GM10847 (cell line): ENCODE results near the gene RSRC1.

Experiments
- POLR2A ChIP-seq: IDR thresholded peaks from 2 replicates; pipeline ENCODE4 v1.6.1; 2011; ENCODE audit not compliant: insufficient read length; ENCODE audit errors: extremely low read depth

RSRC1 gene

DNA sequence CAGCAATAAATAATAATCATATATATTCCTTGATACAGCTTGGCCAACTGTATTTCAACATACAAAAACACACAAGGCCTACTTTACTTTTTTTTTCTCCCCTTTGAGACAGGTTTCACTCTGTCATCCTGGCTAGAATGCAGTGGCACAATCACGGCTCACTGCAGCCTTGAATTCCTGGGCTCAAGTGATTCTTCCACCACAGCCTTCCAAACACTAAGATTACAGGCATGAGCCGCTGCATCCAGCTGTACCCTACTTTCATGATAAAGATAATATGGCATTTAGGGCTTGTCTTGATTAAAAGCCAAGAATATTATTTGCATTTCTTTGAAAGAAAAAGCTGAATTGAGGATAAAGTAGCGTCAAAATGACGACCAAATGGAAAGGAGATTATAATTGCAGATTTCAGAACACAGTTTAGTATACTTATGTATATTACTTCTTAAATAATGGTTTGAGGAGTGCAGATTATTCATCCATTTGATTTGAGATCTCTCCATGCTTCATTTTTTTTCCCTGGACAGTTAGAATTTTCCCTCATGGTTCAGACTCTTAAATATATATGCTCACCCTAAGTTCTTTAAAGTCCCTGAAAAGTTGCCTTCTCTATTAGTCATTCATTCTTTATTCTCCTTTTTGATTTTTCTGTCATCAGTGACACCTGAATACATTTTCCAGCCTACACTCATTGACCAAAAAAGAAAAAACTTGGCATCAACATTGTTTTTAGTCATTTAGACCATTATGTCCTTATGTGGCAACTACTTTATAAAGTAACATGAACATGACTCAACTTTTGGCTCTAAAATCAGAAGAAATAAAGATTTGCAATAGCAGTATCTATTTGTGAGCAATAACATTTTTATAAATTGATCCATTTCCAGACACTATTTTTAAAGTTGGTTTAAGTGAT lies 412.6 kb downstream of the RSRC1 start:
- TF ChIP-seq POLR2A: no peak

DNA sequence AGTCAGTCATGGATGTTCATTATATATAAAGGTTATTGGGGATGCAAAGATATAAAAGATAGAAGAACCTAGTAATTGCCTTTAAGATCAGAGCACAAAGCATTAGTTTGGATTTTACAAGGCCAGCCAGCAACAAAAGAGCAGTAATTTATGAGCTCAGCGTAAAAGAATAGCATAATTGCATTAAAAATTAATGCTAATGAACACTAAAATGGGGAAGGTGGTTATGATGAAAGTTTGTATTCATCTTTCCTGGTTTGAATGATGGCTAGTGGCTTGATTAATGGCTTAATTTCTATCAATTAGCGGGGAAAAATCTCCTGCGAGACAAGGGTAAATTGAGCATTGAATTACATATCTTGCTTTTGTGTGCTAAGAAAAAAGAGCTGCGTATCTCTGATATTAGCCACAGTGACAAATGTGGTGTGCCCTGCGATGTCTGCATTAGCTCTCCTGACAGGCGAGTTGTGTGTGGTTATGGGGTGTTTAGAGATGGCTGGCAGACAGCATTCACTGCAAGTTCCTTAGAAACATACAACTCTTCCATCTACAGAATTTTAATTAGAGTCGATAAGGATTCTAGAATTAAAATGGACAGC lies 418.3 kb downstream of the RSRC1 start:
- TF ChIP-seq POLR2A: no peak

DNA sequence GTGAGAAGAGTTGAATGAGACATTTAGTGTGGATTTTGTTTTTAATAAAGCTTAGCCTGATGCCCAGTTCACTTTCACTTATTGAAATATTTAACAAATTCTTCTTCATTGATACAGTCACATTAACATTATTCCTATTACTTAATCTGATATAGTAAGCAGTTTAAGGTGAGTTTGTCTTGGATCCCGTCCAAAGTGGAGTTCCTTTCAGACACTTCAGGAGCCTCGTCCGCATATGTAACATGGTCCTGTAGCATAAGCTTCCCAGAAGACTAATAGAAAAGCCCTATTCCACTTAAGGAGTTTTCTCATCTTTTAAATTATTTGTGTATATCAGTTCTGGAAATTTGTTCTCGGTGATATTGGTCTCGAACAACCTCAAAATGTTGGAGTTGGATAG lies 421.4 kb downstream of the RSRC1 start:
- no peak for TF ChIP-seq POLR2A

DNA sequence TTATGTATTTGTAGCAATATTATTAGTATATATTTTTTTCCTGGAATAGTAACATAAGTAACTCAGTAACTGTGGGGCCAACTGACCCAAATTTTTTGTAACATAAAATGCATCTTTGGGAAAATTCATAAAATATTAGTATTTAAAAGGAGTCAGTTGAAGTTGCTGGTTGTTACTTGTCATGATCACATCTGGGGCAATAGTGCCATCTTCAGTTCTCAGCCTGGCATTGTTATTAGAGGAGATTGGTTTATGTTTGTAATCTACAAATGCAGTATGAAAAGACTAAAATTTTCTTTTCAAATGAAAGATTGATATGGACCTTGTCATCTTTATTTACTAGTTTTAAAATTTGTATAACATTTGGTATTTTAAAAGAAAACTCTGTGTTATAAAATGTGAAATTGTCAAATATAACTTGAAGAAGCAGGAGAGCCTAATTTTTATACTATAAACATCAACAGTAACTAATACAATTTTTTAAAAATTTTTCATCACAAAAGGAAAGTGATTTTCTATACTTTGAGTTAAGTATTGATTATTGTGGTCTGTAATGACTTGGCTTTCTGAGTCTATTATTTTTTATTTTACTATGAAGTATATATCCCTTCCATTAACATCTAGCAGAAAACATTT lies 422.3 kb downstream of the RSRC1 start:
- no peak for TF ChIP-seq POLR2A

DNA sequence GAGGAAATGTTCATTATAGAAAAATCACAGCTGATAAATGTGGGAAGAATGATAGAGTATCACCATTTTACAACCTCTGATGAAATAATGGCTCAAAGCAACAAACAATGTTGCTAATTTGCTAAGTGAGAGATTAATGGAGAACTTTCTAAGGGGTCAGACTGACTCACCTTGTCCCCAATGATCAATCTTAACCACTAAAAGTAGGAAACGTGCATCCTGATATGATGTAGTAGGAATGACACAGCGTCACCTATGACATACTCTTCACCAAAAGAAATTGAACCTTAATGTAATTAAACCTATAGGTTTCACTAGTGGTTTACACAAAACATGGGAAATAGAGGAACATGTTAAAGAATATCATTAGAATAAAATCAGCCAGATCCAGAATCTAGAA lies 426.0 kb downstream of the RSRC1 start:
- TF ChIP-seq POLR2A: no peak

DNA sequence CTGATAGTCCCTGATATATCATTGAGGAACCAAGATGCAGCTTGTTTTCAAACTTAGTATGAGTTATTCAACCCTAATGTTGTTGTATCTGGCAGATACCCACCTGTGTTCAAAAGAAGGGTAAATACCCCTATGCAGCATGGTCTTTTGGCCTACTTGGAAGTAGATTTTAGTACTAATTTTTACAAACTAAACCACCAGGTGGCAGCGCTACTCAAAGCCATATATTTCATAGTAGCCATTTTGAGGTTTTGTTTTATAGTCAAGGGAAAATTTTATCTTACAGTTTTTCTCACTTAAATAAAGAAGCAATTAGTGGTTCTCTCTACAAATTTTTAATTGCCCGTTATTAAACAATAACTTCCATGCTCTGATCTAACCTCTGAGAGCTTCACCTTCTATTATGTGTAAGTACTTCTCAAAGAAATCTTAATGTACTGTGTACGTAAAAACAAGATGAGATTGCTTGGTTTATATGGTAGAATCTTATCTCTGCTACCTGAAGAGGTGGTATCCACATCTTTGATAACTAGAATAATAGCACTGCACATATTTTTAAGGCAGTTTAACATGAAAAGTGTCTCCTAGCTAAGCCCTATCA lies 429.6 kb downstream of the RSRC1 start:
- no peak for TF ChIP-seq POLR2A

DNA sequence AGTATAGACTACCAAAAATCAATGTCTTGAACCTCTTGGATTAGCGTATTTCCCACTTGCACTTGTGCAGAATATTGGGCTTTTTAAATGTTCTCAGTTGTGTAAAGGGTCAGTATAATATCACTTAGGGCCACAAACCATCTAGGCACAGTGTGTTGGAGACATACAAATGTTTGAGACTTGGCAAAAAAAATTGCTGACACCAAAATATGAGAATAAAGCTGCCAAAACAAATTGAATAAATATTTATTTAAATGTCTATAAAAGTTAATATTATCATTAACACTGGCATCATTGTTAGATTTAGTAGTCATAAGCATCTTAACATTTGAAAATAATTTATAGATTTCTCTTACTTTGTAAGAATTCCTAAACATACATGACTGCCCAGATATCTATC lies 430.2 kb downstream of the RSRC1 start:
- no peak for TF ChIP-seq POLR2A

DNA sequence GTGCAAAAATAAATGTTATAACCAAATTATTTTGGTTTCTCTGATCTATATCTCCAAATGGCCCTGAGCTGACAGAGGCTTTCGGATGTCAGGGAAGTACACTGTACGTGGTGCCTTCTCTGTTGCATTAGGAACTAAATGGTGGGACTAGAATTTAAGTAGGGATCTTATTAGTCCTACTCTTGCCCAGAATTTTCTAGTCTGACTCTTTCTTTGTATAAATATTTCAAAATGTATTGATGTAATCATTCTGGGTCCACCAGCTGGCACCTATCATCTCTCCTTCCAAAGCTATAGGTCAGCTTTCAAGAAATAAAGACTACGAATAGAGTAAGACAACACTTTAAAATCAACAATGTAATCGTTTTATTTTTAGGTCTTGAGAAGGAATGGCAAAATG lies 438.8 kb downstream of the RSRC1 start:
- TF ChIP-seq POLR2A: no peak

DNA sequence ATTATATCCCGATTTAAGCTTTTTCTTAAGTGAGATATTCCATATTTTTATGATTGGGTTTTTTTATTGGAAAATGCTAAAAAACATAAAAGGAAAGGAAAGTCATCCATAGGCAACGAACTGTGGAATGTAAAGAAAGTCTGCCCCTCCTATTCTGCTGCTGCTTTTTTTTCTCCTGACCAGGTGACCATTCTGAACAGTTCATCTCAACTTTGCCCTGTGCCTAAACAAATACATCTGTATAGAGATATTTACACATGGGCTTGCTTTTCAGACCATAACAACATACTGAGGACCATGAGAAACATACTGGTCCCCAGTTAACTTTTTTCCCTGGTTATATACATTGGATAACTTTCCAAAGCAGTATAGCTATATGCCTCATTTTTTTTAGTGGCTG lies 442.2 kb downstream of the RSRC1 start:
- TF ChIP-seq POLR2A: no peak

DNA sequence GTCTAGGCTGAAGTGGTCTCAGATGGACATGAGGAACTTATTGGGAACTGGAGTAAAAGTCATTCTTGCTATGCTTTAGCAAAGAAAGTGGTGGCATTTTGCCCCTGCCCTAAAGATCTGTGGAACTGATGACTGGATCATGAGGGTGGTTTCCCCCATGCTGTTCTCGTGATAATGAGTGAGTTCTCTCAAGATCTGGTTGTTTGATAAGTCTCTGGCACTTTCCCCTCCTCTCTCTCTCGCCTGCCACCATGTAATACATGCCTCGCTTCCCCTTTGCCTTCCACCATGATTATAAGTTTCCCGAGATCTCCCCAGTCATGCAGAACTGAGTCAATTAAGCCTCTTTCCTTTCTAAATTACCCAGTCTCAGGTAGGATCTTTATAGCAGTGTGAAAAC lies 449.6 kb downstream of the RSRC1 start:
- TF ChIP-seq POLR2A: no peak

DNA sequence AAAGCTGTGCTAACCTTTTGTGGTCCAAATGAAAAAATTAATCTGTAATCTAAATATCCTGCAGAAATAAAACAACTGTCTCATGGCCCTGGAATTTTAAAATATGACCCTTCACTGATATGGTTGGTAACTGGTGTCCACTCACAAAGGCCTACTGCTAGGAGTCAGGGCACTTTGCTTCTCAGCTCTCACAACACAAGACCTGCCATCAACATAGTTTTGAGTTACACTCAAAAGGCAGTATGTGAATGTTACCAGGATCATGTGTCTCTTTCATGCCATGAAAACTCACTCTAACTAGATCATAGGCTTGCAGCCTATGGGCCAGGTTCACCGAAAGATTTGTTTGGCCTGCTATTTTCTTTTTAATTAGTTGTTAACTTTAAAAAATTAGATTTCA lies 451.1 kb downstream of the RSRC1 start:
- no peak for TF ChIP-seq POLR2A

DNA sequence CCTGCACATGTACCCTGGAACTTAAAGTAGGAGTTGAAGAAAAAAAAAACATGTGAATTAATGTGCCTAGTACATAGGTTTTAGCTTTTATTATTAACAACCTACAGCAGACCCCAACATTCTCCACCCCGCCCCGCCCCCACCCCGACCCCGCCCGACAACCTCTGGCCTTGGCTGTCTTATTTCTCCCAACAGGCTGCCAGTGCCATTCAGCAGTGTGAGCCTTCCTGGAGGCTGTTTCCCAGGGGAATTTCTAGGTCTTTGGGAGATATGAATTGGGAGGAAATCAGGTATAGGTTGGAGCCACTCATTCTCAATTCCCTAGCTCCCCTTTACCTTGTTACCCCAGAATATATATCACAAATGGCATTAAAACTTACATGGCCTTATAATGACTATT lies 452.8 kb downstream of the RSRC1 start:
- TF ChIP-seq POLR2A: no peak

DNA sequence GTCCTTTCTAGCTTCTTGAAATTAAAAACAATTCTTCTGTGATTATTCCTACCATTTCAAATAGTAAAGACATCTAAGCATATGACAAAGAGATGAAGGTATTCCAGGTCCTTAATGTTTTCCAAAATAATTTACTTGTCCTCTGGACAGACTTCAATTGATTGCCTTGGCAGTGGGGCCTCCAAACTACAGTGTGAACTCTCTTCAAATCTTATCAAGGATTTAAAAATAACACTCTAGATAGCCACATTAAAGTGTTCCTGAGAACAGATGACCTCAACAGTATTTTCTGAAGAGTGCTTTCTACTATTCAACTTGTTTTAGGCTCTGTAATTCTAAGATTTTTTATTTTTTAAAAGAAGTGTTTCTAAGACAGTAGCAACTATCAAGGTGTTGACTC lies 453.2 kb downstream of the RSRC1 start:
- no peak for TF ChIP-seq POLR2A

DNA sequence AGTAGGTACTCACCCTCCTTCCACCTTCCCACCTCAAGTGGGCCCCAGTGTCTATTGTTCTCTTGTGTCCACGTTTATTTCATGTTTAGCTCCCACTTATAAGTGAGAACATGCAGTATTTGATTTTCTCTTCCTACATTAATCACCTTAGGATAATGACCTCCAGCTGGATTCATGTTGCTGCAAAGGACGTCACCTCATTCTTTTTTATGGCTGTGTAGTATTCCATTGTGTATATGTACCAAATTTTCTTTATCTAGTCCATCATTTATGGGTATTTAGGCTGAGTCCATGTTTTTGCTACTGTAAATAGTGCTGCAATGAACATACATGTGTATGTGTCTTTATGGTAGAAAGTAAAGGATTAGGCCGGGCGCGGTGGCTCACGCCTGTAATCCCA lies 455.2 kb downstream of the RSRC1 start:
- no peak for TF ChIP-seq POLR2A

DNA sequence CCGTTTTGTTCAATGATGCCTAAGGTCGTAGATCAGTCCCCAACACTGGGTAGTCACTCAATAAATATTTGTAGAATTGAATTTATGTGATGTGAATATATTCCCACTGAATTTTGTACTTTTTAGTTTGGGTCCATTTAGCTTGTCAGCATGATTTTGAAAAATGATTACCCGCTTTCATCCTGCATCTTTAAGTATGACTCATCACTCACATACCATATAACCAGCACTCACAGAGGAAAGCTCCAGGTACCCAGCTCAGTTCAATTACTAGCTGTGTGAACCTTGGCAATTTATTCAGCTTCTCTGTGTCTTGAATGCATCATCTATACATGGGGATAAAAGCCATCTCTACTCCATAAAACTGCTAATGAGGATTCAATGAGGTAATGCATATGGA lies 458.9 kb downstream of the RSRC1 start:
- TF ChIP-seq POLR2A: no peak

DNA sequence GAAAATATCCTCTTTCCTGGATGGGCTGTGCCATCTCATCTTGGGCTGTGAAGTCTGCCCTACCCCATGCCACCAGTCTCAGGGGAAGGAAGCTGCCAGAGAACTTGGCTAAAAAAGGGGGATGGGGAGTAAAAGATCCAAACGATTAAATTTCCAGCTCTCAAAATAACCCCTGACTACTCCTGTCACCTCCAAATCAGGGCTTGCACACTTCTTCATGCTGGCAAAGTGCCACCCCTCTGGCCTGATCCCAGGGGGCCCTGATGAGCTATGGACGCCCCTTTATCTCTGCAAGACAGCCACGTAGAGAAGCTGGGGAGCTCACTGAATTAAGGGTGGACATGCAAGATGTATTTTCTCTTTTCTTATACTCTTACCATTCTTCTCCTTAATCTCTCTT lies 459.9 kb downstream of the RSRC1 start:
- TF ChIP-seq POLR2A: no peak
